Mesendoderm (in vitro differentiated cells): ENCODE measurements around the gene NOL6.
"Not testable (repeated sequence)": the region's sequence is repeated elsewhere in the genome, so short reads cannot be mapped to it uniquely, and the experiment has no call there.

Experiments
- DNase-seq: peaks from one replicate; pipeline ENCODE4 v3.0.0; 2013
- H2AK5ac ChIP-seq: 2 replicates; pipeline ENCODE4 v1.6.1; 2013; ENCODE audit warnings: low read length, inconsistent platforms
- H2BK120ac ChIP-seq: 2 replicates; pipeline ENCODE4 v1.6.1; 2013; ENCODE audit warnings: low read depth, mild to moderate bottlenecking, low read length, moderate library complexity, mixed read lengths
- H2BK15ac ChIP-seq: replicated peaks from 2 replicates; pipeline ENCODE4 v1.6.1; 2013; ENCODE audit warnings: low read depth, mild to moderate bottlenecking, moderate library complexity
- H2BK5ac ChIP-seq: 2 replicates; pipeline ENCODE4 v1.6.1; 2013; ENCODE audit warnings: low read length, inconsistent platforms
- H3K18ac ChIP-seq: 2 replicates; pipeline ENCODE4 v1.6.1; 2013; ENCODE audit warnings: mild to moderate bottlenecking, low read length, mixed read lengths
- H3K23ac ChIP-seq: one replicate; pipeline ENCODE4 v1.6.1; 2013; ENCODE audit warnings: low read length
- H3K27ac ChIP-seq: 2 replicates; pipeline ENCODE4 v1.5.1; 2013; ENCODE audit warnings: low read depth, mild to moderate bottlenecking, inconsistent platforms, low read length, moderate library complexity
- H3K27me3 ChIP-seq: 2 replicates; pipeline ENCODE4 v1.6.1; 2013; ENCODE audit warnings: low read length, control low read depth, mild to moderate bottlenecking, inconsistent platforms; ENCODE audit not compliant: insufficient read depth, poor library complexity
- H3K36me3 ChIP-seq: 2 replicates; pipeline ENCODE4 v1.6.1; 2013; ENCODE audit warnings: low read length, inconsistent platforms; ENCODE audit not compliant: control insufficient read depth, insufficient read depth
- H3K4ac ChIP-seq: one replicate; pipeline ENCODE4 v1.6.1; 2013; ENCODE audit warnings: low read depth, mild to moderate bottlenecking, low read length, moderate library complexity
- H3K4me1 ChIP-seq: 2 replicates; pipeline ENCODE4 v1.6.1; 2013; ENCODE audit warnings: low read depth, low read length, inconsistent platforms; ENCODE audit not compliant: control insufficient read depth
- H3K4me2 ChIP-seq: 2 replicates; pipeline ENCODE4 v1.6.1; 2013; ENCODE audit warnings: low read length
- H3K4me3 ChIP-seq: 2 replicates; pipeline ENCODE4 v1.5.1; 2013; ENCODE audit warnings: mild to moderate bottlenecking, low read length
- H3K56ac ChIP-seq: one replicate; pipeline ENCODE4 v1.6.1; 2013; ENCODE audit warnings: low read length
- H3K79me1 ChIP-seq: 2 replicates; pipeline ENCODE4 v1.6.1; 2013; ENCODE audit warnings: low read length, inconsistent platforms
- H3K79me2 ChIP-seq: 2 replicates; pipeline ENCODE4 v1.6.1; 2013; ENCODE audit warnings: mild to moderate bottlenecking, low read length; ENCODE audit not compliant: control insufficient read depth, insufficient read depth
- H3K9ac ChIP-seq: 2 replicates; pipeline ENCODE4 v1.6.1; 2013; ENCODE audit warnings: low read length, inconsistent platforms
- H4K5ac ChIP-seq: one replicate; pipeline ENCODE4 v1.6.1; 2013; ENCODE audit warnings: low read length
- H4K8ac ChIP-seq: one replicate; pipeline ENCODE4 v1.6.1; 2013; ENCODE audit warnings: low read depth, mild to moderate bottlenecking, control low read depth, low read length, moderate library complexity
- WGBS: extraction: QIAGEN DNeasy Blood & Tissue Kit; methylation state at CpG from one replicate; pipeline ENCODE4 v1.1.7; 2013; ENCODE audit warnings: low lambda C conversion rate, missing lambda C conversion rate; ENCODE audit not compliant: insufficient coverage; ENCODE audit errors: extremely low coverage; 5-methylcytosine and 5-hydroxymethylcytosine counted together

NOL6 gene

GRCh38 chr9:33515342-33515995, 41.7 kb upstream of the NOL6 start:
- H3K79me2 ChIP-seq, H2BK15ac ChIP-seq, H3K4me1 ChIP-seq, H2BK120ac ChIP-seq, H3K23ac ChIP-seq, H2BK5ac ChIP-seq, H4K5ac ChIP-seq, H4K8ac ChIP-seq, H3K27ac ChIP-seq, H3K4ac ChIP-seq, H3K4me3 ChIP-seq, H3K27me3 ChIP-seq, H3K4me2 ChIP-seq, H3K36me3 ChIP-seq, H3K18ac ChIP-seq, H3K56ac ChIP-seq, H2AK5ac ChIP-seq, H3K79me1 ChIP-seq, H3K9ac ChIP-seq: not testable (repeated sequence)
- no CpG with 5 or more reads among the region's 2 CpGs for WGBS
- DNase-seq, result peak; percentile 28

- H3K36me3 ChIP-seq, H4K8ac ChIP-seq, H3K27me3 ChIP-seq, H3K4ac ChIP-seq, H2BK120ac ChIP-seq, H3K18ac ChIP-seq, H3K4me1 ChIP-seq, H3K79me1 ChIP-seq, H3K4me2 ChIP-seq, H2BK15ac ChIP-seq, H2AK5ac ChIP-seq, H4K5ac ChIP-seq, H3K9ac ChIP-seq, H3K27ac ChIP-seq, H3K79me2 ChIP-seq, H3K4me3 ChIP-seq, H3K56ac ChIP-seq, H3K23ac ChIP-seq, H2BK5ac ChIP-seq: not testable (repeated sequence)
- peak; percentile 12 for DNase-seq
- no CpG with 5 or more reads among the region's 2 CpGs for WGBS
Measured at GRCh38 chr9:33512535-33512934, 38.8 kb upstream of the NOL6 start.

GRCh38 chr9:33511184-33511517, 37.4 kb upstream of the NOL6 start:
- H2AK5ac ChIP-seq, H3K23ac ChIP-seq, H3K79me1 ChIP-seq, H2BK5ac ChIP-seq, H3K4ac ChIP-seq, H3K4me1 ChIP-seq, H3K36me3 ChIP-seq, DNase-seq, H4K5ac ChIP-seq, H3K27me3 ChIP-seq, H2BK120ac ChIP-seq, H3K79me2 ChIP-seq, H2BK15ac ChIP-seq, H3K27ac ChIP-seq, H4K8ac ChIP-seq: not testable (repeated sequence)
- no CpG with 5 or more reads among the region's 8 CpGs for WGBS
- peak overlapping the region; percentile 97 for H3K56ac ChIP-seq
- peak overlapping the region; percentile 20 for H3K18ac ChIP-seq
- H3K4me2 ChIP-seq, result peak overlapping the region; percentile 67
- peak overlapping the region; percentile 56 for H3K4me3 ChIP-seq
- peak overlapping the region; percentile 79 for H3K9ac ChIP-seq

- WGBS, result no CpG with 5 or more reads among the region's 32 CpGs
- peak overlapping the region; percentile 97 for H3K56ac ChIP-seq
- H3K4me2 ChIP-seq, result peak overlapping the region; percentile 67
- H3K79me2 ChIP-seq, result no peaks in the 10 kb centered on the region
- no peak overlapping the region for H4K8ac ChIP-seq
- peak; percentile 76 for DNase-seq
- H2BK120ac ChIP-seq, result no peak overlapping the region
- H3K36me3 ChIP-seq, result no peaks in the 10 kb centered on the region
- no peak overlapping the region for H4K5ac ChIP-seq
- H3K27ac ChIP-seq, result no peak overlapping the region
- H3K23ac ChIP-seq, result no peak overlapping the region
- no peak overlapping the region for H2BK15ac ChIP-seq
- no peak overlapping the region for H3K4ac ChIP-seq
- H3K9ac ChIP-seq, result peak overlapping the region; percentile 79
- no peak overlapping the region for H2AK5ac ChIP-seq
- no peak overlapping the region for H2BK5ac ChIP-seq
- peak overlapping the region; percentile 20 for H3K18ac ChIP-seq
- H3K4me3 ChIP-seq, result peak overlapping the region; percentile 56
- no peaks in the 10 kb centered on the region for H3K4me1 ChIP-seq
- no peaks in the 10 kb centered on the region for H3K79me1 ChIP-seq
- H3K27me3 ChIP-seq, result no peaks in the 10 kb centered on the region
Measured at GRCh38 chr9:33510262-33511183, 36.8 kb upstream of the NOL6 start.

- H3K4me3 ChIP-seq, result no peak overlapping the region
Measured at GRCh38 chr9:33506626-33507370, 33.1 kb upstream of the NOL6 start.

More at GRCh38 chr9:33506626-33507370, 33.1 kb upstream of the NOL6 start:
- Histone ChIP-seq H3K79me2 (no peaks in the 10 kb centered on the region), H3K9ac (no peak overlapping the region), H3K4ac (no peak overlapping the region), H3K18ac (no peak overlapping the region), H2BK5ac (no peak overlapping the region), H3K36me3 (no peaks in the 10 kb centered on the region), H4K8ac (no peak overlapping the region), H4K5ac (no peak overlapping the region), H3K4me1 (no peaks in the 10 kb centered on the region), H3K4me2 (no peak overlapping the region), H3K56ac (no peak overlapping the region), H3K23ac (no peak overlapping the region), H2AK5ac (no peak overlapping the region), H3K27ac (no peak overlapping the region), H2BK120ac (no peak overlapping the region), H2BK15ac (no peak overlapping the region), H3K27me3 (no peaks in the 10 kb centered on the region), H3K79me1 (no peaks in the 10 kb centered on the region)
- WGBS, result no CpG with 5 or more reads among the region's 7 CpGs
- peak; percentile 38 for DNase-seq
